Tibial artery (tissue), 4 donors: ENCODE measurements around the gene IQGAP2.

Source experiments
- DNase-seq, 2 donors: peaks; one replicate each; pipeline ENCODE4 v3.0.0-alpha.2; 2019
- H3K27ac ChIP-seq, 2 donors: fragments of 200-600 bp; sonication (generic) in 1 of 2; 1 replicate in 1 of 2; 2 replicates in 1 of 2; pipeline ENCODE4 v1.5.1; 2018 to 2019; ENCODE audit warnings: mild to moderate bottlenecking in 1 of 2
- H3K27me3 ChIP-seq, 2 donors: fragments of 200-600 bp; sonication (generic) in 1 of 2; one replicate each; pipeline versions ENCODE4 v1.5.1 to v1.6.0; 2016 to 2019
- H3K36me3 ChIP-seq, 3 donors: fragments of 200-600 bp; sonication (generic) in 2 of 3; one replicate each; pipeline ENCODE4 v1.5.1; 2016 to 2019; ENCODE audit warnings: mild to moderate bottlenecking in 2 of 3
- H3K4me1 ChIP-seq, 4 donors: fragments of 200-600 bp; sonication (generic) in 2 of 4; 1 replicate in 3 of 4; 2 replicates in 1 of 4; pipeline ENCODE4 v1.5.1; 2016 to 2019
- H3K4me3 ChIP-seq, 2 donors: fragments of 200-600 bp; sonication (generic) in 1 of 2; 1 replicate in 1 of 2; 2 replicates in 1 of 2; pipeline ENCODE4 v1.5.1; 2018 to 2019; ENCODE audit warnings: mild to moderate bottlenecking in 2 of 2
- H3K9me3 ChIP-seq, 3 donors: fragments of 200-600 bp; sonication (generic) in 1 of 3; one replicate each; pipeline ENCODE4 v1.5.1; 2016 to 2019
- intact Hi-C: fragments of 100-400 bp; cut with DNase I; formaldehyde crosslinking; loops from one replicate; pipeline ENCODE4 v1.15.0; 2023; ENCODE audit warnings: low total_unique reads
- TF ChIP-seq, protein P1 (sequence below), 2 experiments: fragments of 200-600 bp in 1 of 2; fragments of 450-650 bp in 1 of 2; IDR thresholded peaks; one replicate each; pipeline ENCODE4 v1.5.1; 2017 to 2019; ENCODE audit warnings: antibody characterized with exemption in 2 of 2, mild to moderate bottlenecking in 1 of 2, moderate library complexity in 1 of 2

The IQGAP2 gene

GRCh38 chr5:76622973-76623596 is 220.0 kb downstream of the IQGAP2 start, which contains the start of gene F2RL2:
Gene F2RL2, minus strand, starts transcription at chr5:76623403. Its CDS starts 173 bp downstream, at chr5:76623230.
- intact Hi-C loops: no loop called here
- Histone ChIP-seq H3K4me1 (no peaks in the 10 kb centered on the region), H3K27me3 (no peaks in the 10 kb centered on the region), H3K27ac (no peak within 1 kb of the TSS), H3K36me3 (no peaks in the 10 kb centered on the region), H3K9me3 (no peaks in the 10 kb centered on the region), H3K4me3 (no peak within 1 kb of the TSS)
- DNase-seq: no peak
- TF ChIP-seq, protein P1, sequence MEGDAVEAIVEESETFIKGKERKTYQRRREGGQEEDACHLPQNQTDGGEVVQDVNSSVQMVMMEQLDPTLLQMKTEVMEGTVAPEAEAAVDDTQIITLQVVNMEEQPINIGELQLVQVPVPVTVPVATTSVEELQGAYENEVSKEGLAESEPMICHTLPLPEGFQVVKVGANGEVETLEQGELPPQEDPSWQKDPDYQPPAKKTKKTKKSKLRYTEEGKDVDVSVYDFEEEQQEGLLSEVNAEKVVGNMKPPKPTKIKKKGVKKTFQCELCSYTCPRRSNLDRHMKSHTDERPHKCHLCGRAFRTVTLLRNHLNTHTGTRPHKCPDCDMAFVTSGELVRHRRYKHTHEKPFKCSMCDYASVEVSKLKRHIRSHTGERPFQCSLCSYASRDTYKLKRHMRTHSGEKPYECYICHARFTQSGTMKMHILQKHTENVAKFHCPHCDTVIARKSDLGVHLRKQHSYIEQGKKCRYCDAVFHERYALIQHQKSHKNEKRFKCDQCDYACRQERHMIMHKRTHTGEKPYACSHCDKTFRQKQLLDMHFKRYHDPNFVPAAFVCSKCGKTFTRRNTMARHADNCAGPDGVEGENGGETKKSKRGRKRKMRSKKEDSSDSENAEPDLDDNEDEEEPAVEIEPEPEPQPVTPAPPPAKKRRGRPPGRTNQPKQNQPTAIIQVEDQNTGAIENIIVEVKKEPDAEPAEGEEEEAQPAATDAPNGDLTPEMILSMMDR (IDR thresholded peaks at IDR 0.05): no peak

- TF ChIP-seq, protein P1 (IDR thresholded peaks at IDR 0.05): no peak
- Histone ChIP-seq H3K9me3 (no peaks in the 10 kb centered on the region), H3K4me1 (no peaks in the 10 kb centered on the region), H3K4me3 (no peak overlapping the region), H3K27me3 (no peaks in the 10 kb centered on the region), H3K36me3 (no peaks in the 10 kb centered on the region), H3K27ac (no peak overlapping the region)
- intact Hi-C loops: no loop called here
- no peak for DNase-seq
Measured at GRCh38 chr5:76625087-76625815, 222.2 kb downstream of the IQGAP2 start.

GRCh38 chr5:76626738-76627137 is 223.7 kb downstream of the IQGAP2 start:
- DNase-seq: no peak
- Histone ChIP-seq H3K4me1 (no peaks in the 10 kb centered on the region), H3K36me3 (no peaks in the 10 kb centered on the region), H3K9me3 (no peaks in the 10 kb centered on the region), H3K4me3 (no peak overlapping the region), H3K27ac (no peak overlapping the region), H3K27me3 (no peaks in the 10 kb centered on the region)
- intact Hi-C loops: no loop called here
- TF ChIP-seq, protein P1 (IDR thresholded peaks at IDR 0.05): no peak

DNA sequence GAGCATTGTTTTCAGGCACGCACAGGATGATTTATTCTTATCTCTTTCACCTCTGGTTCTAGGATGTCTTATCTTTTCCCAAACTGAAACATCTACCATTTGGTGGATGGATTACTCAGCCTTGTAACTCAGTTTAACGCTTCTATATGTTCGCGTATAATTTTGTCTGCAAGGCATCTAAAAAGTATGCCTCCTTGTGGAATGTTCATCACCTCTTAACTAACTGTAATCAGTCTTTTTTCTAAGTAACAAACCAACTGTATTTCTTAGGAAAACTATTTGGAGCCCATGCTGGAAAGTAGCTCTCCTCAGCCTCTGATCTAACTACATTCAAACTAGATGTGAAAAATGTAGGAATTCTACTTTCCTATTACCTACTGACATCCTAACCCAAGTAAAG is 231.6 kb downstream of the IQGAP2 start:
- intact Hi-C loops: no loop called here
- Histone ChIP-seq H3K27ac (no peak overlapping the region), H3K4me1 (no peaks in the 10 kb centered on the region), H3K36me3 (no peaks in the 10 kb centered on the region), H3K9me3 (no peaks in the 10 kb centered on the region), H3K4me3 (no peak overlapping the region), H3K27me3 (no peaks in the 10 kb centered on the region)
- no peak for DNase-seq
- TF ChIP-seq, protein P1 (IDR thresholded peaks at IDR 0.05): no peak

DNA sequence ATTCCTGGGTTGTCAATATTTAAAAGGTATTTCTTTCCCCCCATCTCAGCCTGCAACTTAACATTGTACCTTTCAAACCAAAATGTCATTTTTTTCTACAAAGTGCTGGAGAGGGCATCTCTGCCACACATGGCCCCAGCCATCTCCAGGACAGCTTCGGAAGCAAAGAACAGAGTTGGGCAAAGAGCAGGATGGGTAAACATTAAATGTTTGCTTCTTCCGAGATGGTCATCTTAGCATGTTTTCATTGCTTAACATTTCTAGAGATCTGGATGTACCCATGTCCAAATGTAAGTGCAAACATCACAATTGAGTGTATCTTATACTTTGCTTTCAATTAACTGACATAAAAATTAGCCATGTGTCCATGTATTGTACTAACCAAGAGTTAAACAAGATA is 234.4 kb downstream of the IQGAP2 start:
- intact Hi-C loops: no loop called here
- no peaks in the 10 kb centered on the region for H3K9me3 ChIP-seq
- no peaks in the 10 kb centered on the region for H3K27me3 ChIP-seq
- no peaks in the 10 kb centered on the region for H3K36me3 ChIP-seq
- no peak overlapping the region for H3K4me3 ChIP-seq
- no peak for DNase-seq
- TF ChIP-seq, protein P1 (IDR thresholded peaks at IDR 0.05): no peak
- H3K27ac ChIP-seq: no peak overlapping the region
- no peaks in the 10 kb centered on the region for H3K4me1 ChIP-seq
